AG20443 (cell line): ENCODE results near the gene RGL3.
A peak's percentile ranks its signal among the peaks of the same experiment; 100 is the strongest.
"Not testable (repeated sequence)": the region's sequence is repeated elsewhere in the genome, so short reads cannot be mapped to it uniquely, and the experiment has no call there.

Experiments used
- DNase-seq: peaks from one replicate; pipeline ENCODE4 v3.0.0; 2012; ENCODE audit warnings: low spot score, mixed read lengths

The RGL3 gene

GRCh38 chr19:11382898-11383705, 36.0 kb downstream of the RGL3 start:
- DNase-seq: peak; percentile 61

- peak; percentile 97 for DNase-seq
Measured at GRCh38 chr19:11380653-11381537, 38.2 kb downstream of the RGL3 start.

DNA sequence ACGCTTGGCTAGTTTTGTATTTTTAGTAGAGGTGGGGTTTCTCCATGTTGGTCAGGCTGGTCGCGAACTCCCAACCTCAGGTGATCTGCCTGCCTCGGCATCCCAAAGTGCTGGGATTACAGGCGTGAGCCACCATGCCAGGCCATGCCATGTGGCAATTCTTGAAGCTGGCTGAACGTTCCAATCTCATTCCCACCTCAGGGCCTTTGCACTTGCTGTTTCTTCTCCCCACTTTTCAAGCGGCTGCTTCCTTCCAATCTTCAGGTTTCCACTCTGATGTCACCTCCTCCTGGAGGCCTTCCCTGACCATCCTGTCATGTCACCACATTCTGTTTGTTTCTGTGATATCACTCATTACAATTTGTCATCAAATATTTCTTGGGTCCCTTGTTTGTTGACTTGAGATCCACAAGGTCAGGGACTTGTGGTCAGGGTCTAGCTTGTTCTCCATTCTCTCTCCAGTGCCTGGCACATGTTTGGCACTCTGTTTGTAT, 39.2 kb downstream of the RGL3 start:
- DNase-seq: no peak

GRCh38 chr19:11379269-11379845, 39.8 kb downstream of the RGL3 start:
- DNase-seq: not testable (repeated sequence)

- peak; percentile 77 for DNase-seq
Measured at GRCh38 chr19:11378319-11379189, 40.6 kb downstream of the RGL3 start.

- no peak for DNase-seq
Measured at GRCh38 chr19:11377756-11378155, 41.4 kb downstream of the RGL3 start.

DNA sequence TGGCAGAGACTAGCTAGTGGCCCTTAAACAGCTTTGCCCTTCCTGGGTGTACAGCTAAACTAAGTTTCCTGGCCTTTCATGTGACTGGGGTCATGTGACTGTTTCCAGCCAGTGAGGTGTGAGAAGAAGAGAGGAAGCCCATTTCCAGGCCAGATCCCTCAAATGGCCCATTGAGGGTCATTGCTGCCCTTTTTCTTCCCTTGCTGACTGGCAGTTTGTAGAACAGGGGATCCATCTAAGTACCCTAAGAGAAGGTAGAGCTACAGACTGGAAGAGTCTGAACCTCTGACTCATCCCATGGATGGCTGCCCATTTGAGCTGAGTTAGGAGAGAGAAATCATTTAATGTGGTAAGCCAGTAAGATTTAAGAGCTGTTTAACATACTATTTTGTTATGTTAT, 41.9 kb downstream of the RGL3 start:
- DNase-seq: peak; percentile 55

GRCh38 chr19:11375143-11375948, 43.8 kb downstream of the RGL3 start:
- no peak for DNase-seq

DNA sequence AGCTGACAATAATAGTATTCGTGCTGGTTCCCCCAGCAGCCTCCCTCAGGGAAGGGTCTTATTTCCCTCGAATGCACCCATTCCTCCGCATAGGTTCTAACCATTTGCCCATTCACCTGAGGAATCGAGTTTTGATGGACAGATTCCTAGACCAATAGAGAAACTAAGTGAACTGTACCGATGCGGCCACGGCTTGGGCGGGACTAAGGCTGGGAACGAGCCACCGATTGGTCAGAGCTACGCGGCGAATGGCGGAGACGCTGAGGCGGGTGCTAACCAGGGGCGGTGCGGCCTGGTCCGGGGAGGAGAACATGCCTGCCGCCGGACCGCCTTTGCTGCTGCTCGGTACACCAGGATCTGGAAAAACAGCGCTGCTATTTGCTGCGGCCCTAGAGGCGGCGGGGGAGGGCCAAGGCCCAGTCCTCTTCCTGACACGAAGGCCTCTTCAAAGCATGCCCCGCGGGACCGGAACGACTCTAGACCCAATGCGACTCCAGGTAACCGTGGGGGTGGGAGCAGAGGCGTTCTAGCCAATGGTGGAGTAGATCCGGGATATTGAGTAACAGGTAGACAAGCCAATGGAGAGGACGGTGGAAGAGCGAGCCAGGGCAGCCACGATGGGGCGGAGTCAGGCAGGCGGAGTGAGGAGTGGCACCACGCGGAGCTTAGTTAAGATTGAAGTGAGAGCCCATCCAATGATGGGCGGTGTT, 44.5 kb downstream of the RGL3 start, which contains the start of gene SWSAP1:
Gene SWSAP1 (plus strand): TSS at position 234 of the 710 bp plus-strand sequence. CDS start 15 bp downstream, at position 249.
- peak; percentile 97 for DNase-seq

GRCh38 chr19:11373885-11374432, 45.2 kb downstream of the RGL3 start:
- no peak for DNase-seq

GRCh38 chr19:11373166-11373884, 45.8 kb downstream of the RGL3 start:
- DNase-seq: no peak

GRCh38 chr19:11370744-11371143, 48.4 kb downstream of the RGL3 start:
- no peak for DNase-seq

DNA sequence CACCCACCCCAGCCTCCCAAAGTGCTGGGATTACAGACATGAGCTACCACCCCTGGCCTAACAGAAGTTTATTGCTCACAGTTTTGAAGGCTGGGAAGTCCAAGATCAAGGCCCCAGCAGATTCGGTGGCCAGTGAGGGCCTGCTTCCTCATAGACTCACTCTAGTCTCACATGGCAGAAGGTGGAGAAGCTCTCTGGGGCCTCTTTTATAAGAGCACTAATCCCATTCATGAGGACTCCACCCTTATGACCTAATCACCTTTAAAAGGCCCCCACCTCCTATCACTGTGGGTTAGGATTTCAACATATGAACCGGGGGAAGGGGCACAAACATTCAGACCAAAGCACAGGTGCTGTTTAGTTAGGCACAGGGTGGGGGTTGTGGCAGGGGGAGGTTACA, 51.6 kb downstream of the RGL3 start:
- DNase-seq: no peak

DNA sequence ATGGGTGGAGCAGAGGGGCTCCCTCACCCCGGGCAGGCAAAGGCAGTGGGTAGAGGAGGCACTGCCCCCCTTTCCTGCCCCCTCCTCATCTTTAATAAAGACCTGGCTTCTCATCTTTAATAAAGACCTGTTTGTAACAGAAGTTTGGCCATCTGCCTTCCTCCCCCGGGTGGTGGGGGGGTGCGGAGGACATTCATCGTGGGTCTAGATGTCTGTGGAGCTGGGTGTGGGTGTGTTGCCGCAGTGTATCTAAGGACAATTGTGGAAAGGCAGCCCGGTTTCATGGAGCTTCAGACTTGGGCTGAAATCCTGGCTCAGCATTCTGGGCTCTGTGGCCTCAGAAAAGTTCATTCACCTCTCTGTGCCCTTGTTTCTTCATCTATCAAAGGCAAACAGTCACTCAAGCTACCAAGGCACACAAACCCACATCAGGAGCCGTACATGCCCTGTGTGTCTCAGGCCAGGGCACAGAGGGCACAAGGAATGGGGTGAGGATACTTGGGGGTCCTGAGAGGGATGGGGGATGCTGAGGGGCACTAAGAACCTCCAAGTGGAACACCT, 53.5 kb downstream of the RGL3 start:
- DNase-seq: no peak

- no peak for DNase-seq
Measured at GRCh38 chr19:11364935-11365334, 54.2 kb downstream of the RGL3 start.

- no peak for DNase-seq
Measured at GRCh38 chr19:11364296-11364904, 54.7 kb downstream of the RGL3 start.

GRCh38 chr19:11363881-11364280, 55.2 kb downstream of the RGL3 start:
- DNase-seq: no peak
